ENCODE results near the gene RMND5A.
A peak's percentile ranks its signal among the peaks of the same experiment; 100 is the strongest.

DNA sequence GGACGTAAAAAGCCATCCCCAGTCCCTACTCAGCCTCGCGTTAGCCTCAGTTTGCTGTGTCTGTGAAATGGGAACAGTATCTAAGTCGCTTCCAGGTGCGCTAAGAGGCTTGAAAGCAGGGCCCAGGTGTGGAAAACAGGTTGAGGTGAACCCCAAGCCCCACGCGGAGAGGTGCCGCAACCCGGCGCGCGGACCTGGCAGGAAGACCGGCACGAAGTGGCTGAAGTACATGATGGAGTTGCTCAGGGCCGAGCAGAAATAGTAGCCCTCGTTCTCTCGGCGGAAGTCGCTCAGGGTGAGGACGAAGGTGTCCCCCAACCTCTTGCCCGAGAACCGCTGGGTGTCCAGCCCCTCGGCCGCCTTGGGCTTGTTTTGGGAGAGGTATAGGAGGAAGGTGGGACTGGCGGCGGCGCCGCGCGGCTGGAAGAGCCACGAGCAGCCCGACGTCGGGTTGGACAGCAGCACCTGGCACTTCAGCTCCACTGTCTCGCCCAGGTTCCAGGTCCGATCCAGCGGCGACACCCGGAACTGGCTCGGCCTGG lies 70.1 kb downstream of the RMND5A start:
- TF ChIP-seq, protein P1, sequence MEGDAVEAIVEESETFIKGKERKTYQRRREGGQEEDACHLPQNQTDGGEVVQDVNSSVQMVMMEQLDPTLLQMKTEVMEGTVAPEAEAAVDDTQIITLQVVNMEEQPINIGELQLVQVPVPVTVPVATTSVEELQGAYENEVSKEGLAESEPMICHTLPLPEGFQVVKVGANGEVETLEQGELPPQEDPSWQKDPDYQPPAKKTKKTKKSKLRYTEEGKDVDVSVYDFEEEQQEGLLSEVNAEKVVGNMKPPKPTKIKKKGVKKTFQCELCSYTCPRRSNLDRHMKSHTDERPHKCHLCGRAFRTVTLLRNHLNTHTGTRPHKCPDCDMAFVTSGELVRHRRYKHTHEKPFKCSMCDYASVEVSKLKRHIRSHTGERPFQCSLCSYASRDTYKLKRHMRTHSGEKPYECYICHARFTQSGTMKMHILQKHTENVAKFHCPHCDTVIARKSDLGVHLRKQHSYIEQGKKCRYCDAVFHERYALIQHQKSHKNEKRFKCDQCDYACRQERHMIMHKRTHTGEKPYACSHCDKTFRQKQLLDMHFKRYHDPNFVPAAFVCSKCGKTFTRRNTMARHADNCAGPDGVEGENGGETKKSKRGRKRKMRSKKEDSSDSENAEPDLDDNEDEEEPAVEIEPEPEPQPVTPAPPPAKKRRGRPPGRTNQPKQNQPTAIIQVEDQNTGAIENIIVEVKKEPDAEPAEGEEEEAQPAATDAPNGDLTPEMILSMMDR (conservative IDR thresholded peaks at IDR 0.05; ENCODE audit: low read depth, low read length): no peak
- TF ChIP-seq EZH2 (IDR thresholded peaks at IDR 0.05; ENCODE audit: low read length, unreplicated experiment): peak; percentile 47
